GM21529 (cell line): Measurements from ENCODE around the gene ANKRD65.
"Not testable (repeated sequence)": the region's sequence is repeated elsewhere in the genome, so short reads cannot be mapped to it uniquely, and the experiment has no call there.

Experiments
- ATAC-seq: cut with Tn5 transposase; IDR thresholded peaks from one replicate; pipeline ENCODE4 v1.9.1; 2021; ENCODE audit not compliant: unreplicated experiment

ANKRD65 gene

GRCh38 chr1:1399187-1399871 is 21.7 kb downstream of the ANKRD65 start, which contains the start of gene CCNL2:
TSS of gene CCNL2 (minus strand) at chr1:1399335. CDS start at chr1:1399306, 29 bp downstream.
- ATAC-seq: peak; percentile 93

GRCh38 chr1:1398677-1399186 is 22.3 kb downstream of the ANKRD65 start:
- peak; percentile 4 for ATAC-seq

GRCh38 chr1:1397839-1398523 is 23.1 kb downstream of the ANKRD65 start:
- no peak for ATAC-seq

- no peak for ATAC-seq
These were observed 25.9 kb downstream of the ANKRD65 start for GRCh38 chr1:1395166-1395565.

- no peak for ATAC-seq
These were observed 27.0 kb downstream of the ANKRD65 start for GRCh38 chr1:1394116-1394515.

- no peak for ATAC-seq
These were observed 27.6 kb downstream of the ANKRD65 start for GRCh38 chr1:1393428-1393827.

- ATAC-seq: no peak
These were observed 28.1 kb downstream of the ANKRD65 start for GRCh38 chr1:1393014-1393413.

- no peak for ATAC-seq
These were observed 29.9 kb downstream of the ANKRD65 start for GRCh38 chr1:1391225-1391624.

GRCh38 chr1:1390675-1391074 is 30.4 kb downstream of the ANKRD65 start:
- no peak for ATAC-seq

- no peak for ATAC-seq
These were observed 33.0 kb downstream of the ANKRD65 start for GRCh38 chr1:1388078-1388472.

GRCh38 chr1:1387098-1388077 is 33.7 kb downstream of the ANKRD65 start:
- ATAC-seq: no peak

GRCh38 chr1:1385931-1386330 is 35.1 kb downstream of the ANKRD65 start:
- ATAC-seq: no peak

GRCh38 chr1:1385339-1385738 is 35.7 kb downstream of the ANKRD65 start:
- not testable (repeated sequence) for ATAC-seq

GRCh38 chr1:1381294-1381693 is 39.8 kb downstream of the ANKRD65 start:
- ATAC-seq: no peak

GRCh38 chr1:1380860-1381259 is 40.2 kb downstream of the ANKRD65 start:
- ATAC-seq: no peak

- no peak for ATAC-seq
These were observed 43.4 kb downstream of the ANKRD65 start for GRCh38 chr1:1377540-1378205.

- ATAC-seq: no peak
These were observed 44.4 kb downstream of the ANKRD65 start for GRCh38 chr1:1376551-1377226.

- ATAC-seq: peak; percentile 83
These were observed 46.0 kb downstream of the ANKRD65 start, which contains the start of gene AURKAIP1 for GRCh38 chr1:1374929-1375662. TSS of gene AURKAIP1 (minus strand) at chr1:1375207. CDS start at chr1:1374756, 451 bp downstream.

- peak; percentile 6 for ATAC-seq
These were observed 46.5 kb downstream of the ANKRD65 start for GRCh38 chr1:1374589-1374928.
